ENCODE data around the gene MGAT5.

MGAT5 gene

DNA sequence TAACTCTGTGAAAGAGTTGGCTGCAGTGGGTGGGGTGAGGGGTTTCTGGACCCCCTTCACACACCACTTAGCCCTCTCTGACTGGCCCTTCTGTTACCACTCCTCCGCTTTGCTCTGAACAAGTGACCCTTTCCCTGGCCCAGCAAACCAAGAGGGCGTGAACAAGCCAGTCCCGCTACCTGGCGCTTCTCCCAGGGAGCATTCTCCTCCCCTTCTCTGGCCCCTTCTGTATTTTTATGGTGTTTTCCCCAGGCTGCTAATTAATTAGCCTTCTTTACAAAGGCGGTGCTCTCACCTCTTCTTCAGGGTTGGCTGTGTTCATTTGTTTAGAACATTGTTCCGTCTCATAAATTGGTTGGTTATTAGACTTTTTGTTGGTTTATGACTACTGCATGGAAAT is 180.1 kb downstream of the MGAT5 start:
- DNase-seq = no peak

DNA sequence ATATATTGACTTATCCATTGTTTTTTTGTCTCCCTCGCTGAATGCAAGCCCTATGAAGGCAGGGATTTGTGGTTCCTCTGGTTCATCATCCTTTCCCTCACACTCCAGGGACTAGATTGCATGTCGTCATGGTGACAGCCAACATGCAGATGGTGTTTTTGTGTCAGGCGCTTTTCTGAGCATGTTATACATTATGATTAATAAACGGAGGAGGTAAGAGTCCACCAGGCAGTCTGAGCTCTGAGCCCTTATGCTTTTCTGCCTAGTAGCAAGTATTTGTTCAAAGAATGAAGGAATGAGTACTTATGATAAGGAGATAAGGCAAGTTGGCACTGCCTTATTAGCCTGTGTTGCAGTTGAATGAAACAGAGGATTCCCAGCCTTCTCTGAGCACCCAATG is 181.6 kb downstream of the MGAT5 start:
- DNase-seq = no peak

DNA sequence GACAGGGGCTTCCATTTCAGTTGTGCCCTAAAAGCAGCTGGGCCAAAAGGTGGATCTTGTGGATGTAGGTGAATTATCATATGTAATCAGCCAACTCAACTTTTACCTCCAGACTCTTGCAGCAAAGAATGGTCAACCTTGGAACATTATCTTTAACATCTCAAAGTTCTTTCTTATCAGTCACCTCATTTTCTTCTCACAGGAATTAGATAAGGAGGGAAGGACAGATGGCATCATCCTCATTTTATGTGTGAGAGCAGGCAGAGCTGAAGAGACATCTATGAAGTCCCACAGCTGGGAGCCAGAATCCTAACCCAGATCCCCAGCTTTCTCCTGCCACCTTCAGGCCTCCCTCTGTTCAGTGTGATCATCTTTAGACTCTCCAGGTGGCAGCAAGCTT is 182.1 kb downstream of the MGAT5 start:
- no peak for DNase-seq

DNA sequence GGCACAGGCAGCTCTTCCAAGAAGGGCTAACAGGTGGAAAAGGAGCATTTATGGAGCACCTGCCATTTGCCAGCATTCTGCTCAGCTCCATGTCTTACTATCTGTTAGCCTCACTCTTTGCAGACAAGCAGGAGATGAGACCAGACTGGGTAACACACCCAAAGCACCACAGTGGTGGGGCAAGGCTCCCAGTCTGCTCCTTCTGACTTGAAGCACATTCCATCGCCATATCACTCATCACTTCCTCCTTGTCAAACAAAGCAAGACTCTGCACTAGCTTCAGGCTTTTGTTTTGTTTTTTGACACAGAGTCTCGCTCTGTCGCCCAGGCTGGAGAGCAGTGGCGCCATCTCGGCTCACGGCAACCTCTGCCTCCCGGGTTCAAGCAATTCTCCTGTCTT is 182.8 kb downstream of the MGAT5 start:
- DNase-seq = no peak

DNA sequence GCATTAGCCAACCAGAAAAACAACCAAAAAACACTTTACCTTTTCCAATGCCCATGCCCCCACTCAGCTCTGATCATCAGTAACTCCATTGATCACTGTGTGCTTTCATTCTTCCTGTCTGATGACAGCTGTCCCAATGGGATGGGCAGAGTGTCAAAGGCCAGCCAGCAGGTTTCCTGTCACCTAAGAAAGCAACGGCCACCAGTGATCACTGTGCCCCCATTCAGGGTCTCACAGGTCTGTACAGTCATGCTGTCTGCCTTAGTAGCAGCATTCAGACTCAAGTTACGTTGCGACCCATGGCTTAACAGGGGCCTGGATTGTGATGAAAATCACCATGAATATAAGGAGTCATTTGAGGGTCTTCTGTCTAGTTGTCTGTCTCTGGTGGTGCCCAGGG is 184.5 kb downstream of the MGAT5 start:
- DNase-seq = no peak

DNA sequence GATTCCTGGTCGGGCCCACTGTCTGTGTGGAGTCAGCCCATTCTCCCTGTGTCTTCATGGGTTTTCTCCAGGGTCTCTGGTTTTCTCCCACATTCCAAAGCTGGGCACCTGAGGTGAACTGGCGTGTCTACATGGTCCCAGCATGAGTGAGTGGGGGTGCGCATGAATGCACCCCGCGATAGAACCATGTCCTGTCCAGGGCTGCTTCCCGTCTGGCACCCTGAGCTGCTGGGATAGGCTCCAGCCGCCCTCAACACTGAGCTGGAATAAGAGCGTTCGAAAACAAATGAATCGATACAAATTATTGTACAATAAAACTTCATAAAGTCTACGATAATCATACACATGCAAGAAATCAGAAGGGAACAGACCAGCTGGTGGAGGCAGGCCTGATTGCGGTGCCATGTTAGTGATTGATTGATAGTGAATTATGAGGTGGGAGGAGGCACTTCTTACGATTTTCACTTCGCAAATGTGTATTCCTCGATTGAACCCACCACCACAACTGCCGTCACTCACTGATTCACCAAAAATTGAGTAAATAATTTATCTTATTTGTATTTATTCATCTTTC is 186.6 kb downstream of the MGAT5 start:
- DNase-seq = no peak

DNA sequence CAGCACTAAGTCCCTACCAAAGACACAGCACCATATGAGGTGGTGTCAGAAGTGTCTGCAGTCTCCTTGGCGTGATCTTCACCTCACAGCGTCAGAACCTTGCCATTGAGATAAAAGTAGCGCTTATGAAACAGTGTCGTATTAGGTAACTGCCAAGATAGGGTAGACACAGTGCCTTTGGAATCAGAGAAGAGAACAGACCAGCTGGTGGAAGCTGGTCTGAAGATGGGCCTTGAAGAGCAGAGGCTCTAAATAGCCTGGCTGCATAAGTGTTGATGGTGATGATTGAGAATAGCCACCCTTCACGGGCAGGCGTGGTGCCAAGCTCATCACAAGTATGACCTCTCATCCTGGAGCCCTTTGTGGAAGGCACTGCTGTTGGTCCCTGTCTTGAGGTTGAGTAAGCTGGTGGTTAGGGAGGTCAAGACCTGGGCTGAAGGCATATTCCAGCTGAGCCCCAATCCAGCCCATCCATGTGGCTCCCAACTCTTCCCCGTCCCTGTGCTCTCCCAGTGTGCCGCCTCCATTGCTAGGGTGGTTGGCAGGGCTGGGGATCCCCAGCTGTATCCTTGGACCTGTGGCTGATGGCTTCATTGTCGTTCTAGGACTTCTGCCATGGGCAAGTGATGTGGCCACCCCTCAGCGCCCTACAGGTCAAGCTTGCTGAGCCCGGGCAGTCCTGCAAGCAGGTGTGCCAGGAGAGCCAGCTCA is 187.4 kb downstream of the MGAT5 start:
- DNase-seq = no peak

DNA sequence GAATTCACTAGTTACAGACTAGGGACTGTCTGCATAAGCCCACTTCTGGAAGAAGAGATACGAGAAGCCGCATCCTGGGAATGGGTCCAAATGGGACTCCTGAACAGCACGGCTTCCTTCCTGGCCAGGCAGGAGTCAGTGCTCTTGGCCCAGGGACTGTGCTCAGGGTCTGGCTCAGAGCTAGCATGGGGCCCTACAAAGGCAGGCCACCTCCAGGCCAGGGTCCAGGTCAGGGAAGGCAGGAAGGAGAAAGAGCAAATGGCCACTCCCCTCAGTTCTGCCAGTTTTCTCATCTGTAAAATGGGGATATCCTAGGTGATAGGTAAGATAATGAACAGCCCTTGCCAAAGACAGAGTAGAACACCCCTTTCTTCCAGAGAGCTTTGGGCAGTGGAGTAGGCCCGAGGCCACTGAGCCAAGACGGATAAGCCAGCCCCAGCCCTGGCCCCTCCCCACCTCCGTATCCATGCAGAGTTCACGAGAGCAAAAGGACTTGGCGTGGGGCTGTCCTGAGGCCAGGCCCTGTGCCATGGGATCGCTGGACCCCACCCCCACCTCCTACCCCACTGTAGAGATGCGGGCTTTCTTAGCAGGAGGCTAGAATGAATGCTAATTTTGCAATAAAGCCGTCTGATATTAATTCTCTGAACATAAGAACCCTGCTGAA is 190.1 kb downstream of the MGAT5 start:
- DNase-seq = no peak

DNA sequence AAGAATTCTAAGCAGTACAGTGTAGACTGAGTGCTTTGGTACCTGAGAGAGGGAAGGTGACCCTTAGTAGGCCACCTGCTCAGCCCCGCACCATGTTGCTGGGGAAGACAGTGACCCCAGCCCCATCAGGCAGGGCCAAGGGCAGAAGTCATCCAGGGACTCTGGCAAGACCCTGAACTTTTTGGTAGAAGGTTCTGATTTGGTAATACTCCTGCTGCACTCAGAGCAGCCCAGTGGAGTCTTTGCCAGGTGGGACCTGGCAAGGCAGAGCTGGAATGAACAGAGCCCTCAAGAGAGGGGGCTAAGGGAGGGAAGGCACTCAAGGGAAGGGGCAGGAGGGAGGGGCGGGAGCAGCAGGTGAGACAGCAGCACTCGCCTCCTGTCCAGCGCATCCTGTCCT is 191.2 kb downstream of the MGAT5 start:
- DNase-seq = no peak

DNA sequence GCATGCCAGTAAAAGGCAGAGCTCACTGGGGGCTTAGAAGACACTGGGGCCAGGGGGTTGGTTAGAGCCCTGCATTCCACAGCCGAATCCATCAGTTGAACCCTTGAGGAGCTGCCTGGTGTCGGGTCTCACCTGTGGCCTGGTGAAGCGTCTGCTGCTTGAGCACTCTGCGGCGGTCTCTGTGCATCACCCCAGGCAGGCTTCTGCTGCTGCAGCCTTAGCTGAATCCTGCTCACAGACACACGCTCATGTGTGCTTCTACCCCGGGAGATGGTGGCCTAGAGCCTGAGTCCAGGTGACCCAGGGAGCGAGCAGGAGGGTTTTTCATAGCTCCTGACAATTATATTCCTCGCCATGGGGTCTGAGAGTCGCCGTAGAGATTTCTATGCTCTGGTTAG is 192.1 kb downstream of the MGAT5 start:
- DNase-seq = no peak

DNA sequence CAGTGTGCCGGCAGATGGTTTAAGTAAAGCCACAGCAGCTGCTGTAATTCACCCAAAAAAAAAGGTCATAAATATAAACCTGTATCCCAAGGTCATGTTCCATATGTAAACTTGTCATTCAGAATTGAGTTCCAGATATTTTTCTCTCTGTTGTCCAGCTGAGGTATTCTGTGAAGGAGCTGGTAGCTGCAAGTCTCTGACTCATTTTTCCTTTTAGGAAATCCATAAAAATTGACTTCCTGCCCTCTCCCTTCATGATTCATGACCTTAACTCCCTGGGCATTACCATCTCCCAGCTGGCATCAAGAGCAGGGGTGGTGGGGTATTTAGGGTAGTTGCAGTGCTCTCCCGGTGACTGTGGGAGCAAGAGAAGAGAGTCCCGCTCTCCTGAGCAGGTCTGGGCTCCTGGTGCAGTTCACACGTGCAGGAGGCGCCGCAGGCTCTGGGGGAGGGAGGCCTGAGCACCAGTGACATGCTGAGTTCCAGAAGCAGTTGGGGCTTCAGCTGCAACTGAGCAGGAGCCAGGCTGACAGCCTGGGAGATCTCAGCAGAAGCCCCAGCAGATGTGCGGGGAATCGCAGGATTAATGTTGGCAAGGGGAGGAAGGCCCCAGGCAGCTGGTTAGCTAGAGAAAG is 192.6 kb downstream of the MGAT5 start:
- no peak for DNase-seq

DNA sequence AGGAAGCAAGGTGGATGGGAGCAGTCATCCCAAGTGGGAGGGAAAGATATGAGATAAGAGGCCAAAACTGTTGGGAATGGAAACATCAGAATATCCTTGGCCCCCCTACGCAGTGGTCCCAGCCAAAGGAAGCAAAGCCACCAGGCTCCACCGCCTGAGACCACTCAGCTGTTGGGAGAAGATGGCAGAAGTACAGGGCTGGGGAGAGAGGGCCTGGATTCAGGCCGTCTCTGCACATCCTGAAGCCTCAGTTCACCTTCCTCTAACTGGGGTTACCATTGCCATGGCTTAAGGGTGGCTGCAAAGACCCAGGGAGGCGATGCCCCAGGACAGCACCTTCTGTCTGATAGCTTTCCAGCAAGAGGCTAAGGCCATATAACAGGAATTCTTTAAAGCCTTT is 193.8 kb downstream of the MGAT5 start:
- DNase-seq = no peak

DNA sequence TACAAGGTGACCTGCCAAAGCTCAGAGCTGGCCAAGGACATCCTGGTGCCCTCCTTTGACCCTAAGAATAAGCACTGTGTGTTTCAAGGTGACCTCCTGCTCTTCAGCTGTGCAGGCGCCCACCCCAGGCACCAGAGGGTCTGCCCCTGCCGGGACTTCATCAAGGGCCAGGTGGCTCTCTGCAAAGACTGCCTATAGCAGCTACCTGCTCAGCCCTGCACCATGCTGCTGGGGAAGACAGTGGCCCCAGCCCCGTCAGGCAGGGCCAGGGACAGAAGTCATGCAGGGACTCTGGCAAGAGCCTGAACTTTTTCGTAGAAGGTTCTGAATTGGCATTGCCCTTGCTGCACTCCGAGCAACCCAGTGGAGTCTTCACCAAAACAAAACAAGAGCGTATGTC is 194.8 kb downstream of the MGAT5 start:
- no peak for DNase-seq

DNA sequence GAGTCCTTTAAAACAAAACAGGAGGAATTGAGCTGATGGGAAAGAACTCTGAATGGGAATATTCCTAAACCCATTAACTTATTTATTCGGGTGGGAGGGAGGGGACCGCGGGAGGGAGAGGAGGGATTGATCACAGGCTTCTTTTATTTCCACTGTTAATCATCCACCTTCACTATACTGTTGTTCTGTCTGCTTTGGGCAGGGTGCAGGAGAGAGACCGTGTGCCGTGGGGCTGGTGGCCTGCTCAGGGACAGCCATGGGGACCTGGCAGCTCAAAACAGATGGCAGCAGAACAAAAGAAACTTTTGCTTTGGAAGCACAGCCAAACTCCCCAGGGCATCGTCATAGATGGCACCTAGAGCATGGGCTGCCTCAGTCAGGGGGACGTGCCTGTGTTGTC is 195.3 kb downstream of the MGAT5 start:
- DNase-seq = no peak

DNA sequence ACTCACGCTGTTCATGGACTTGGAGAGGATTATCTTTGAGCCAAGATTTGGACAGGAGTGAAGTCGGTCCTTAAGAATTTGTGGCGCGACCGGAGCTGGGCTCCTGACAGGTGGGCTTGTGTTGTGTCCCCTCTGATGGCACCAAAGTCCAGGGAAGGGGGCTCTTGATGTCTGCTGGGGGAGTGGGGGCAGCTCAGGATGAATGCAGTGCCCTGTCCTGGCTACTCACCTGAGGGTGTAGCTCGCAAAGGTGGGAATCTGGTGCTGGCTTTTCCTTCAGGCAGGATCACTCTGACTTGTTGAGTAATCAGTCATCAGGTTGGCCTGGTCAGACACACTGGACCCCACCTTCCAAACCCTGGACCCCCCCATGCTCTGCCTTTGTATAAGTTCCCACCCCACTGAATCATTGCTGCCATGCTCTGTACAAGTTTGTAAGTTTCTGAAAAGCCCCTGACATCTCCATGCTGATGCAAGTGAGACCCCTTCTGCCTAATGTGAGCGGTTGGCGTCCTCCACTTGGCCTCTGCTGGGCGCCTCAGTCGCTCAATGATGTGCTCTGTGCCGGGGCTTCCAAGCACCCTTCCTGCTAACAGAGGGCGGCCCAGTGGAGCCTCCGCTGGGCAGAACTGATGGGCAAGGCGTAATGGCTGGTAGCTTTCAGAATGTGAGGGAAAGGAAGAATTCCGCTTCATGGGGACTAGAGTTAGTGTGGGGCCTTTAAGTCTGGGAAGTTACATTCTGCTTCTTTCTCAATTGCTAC is 196.1 kb downstream of the MGAT5 start:
- no peak for DNase-seq

DNA sequence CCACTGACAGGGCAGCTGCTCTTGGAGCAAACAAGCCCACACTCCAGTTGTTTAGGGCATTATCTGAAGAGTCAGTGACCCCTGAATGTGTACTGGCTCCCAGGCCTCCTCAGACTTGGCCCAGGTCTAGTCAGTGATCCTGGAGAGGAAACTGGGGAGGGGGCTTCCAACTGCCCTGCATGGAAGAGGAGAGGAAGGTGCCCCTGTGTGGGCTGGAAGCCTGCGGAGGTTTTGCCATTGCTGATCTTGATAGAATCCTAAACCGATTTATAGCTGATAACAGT is 197.4 kb downstream of the MGAT5 start:
- DNase-seq = no peak

DNA sequence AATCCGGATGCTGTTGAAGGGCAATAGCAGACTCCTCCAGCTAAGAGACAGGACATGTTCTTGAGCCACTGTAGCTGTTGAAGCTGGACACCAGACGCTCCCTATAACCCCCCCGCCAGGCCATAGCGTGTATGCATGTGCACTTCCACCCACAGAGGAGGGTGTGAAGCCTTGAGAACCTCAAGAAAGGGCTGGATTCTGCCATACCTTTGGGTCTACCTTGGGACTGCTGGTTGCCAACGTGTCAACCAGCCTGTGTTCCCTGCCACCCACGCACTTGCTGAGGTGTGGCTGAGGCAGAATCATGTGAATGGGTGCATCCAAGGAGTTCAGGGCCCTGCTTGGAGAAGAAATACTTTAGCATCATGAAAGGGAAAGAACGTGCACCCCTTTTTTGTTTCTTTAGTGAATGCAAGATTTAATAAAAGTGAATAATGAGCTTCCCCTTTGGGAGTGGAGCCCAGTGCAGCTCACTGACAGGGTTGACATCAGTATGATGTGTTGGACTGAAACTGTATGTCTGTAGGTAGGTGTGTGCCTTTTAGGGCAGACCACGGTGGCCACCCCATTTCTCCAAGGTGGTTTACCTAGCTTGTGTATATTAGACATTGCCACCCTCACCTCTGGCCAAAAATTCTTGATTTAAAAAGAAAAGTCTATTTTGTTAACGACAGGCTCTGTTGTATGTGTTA is 198.3 kb downstream of the MGAT5 start:
- DNase-seq = no peak

DNA sequence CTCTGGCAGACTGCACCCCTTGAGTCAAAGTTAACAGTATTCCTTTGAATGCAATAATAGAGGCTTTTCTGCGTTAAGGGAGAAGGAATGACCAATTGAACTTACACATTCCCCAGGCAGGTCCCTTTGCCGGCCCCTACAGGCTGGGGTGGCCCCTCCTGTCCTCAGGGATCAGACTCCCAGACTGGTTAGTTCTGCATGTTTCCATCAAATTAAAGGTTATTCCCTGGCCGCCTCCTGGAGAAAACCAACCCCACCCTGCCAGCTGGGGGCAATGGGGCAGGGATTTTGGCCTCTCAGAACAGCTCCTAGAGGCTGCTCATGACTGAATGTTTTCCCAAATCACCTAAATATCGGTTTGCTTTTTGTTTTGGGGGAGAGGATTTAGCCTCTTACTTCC is 199.6 kb downstream of the MGAT5 start:
- no peak for DNase-seq

DNA sequence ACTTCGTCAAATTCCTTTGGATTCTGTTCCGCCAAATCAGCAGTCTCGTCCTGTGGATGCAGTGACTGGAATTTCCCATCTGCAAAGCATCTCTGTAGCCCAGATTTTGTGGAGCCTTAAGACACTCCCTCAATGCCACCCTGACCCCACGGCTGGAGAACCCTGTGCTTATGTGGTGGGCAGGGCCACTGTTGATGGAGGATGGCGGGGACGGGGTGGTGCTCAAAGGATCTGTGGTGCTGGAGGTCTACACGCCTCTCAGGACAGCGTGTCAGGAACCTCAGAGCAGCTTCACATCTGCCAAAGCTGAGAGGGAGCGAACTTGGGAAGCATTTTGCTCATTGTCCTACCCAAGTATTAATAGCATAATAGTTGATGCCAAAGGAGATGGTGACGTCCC is 200.1 kb downstream of the MGAT5 start:
- DNase-seq = no peak

DNA sequence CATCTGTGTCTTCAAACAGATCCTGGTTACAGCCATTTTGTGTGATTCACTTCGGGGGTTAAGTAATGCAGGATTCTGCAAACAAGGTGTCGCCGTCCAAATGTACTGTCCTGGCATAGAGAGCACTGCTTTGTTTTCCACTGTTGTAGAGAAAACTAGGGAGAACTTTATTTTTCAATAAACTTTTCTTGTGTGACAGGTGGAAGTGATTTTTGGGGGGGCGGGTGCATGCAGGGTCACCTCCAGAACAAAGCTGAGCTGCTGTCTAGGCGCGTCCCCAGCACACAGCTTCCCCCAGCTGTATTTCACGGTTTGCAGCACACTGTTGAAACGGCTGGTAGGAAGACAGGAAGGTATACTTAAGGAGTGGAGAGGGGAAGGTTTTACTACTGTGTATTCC is 200.6 kb downstream of the MGAT5 start:
- DNase-seq = no peak

DNA sequence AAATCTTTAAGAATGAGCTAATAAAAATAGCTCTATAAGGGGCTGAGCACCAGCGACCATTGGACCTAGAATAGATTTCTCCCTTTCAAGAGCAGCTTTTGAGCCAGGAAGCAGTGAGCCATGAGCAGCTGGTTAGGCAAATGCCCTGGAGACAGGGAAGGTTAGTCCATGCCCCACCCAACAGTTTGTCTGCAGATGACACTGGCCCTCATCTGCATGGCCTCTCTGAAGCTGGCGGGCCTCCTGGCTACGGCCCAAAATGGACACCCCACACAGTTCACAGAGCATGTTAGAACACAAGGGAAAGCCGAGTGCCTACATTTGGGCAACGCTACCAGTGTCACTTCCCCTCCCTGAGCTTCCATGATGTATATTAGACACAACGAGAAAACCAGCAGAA is 201.1 kb downstream of the MGAT5 start:
- DNase-seq = no peak

DNA sequence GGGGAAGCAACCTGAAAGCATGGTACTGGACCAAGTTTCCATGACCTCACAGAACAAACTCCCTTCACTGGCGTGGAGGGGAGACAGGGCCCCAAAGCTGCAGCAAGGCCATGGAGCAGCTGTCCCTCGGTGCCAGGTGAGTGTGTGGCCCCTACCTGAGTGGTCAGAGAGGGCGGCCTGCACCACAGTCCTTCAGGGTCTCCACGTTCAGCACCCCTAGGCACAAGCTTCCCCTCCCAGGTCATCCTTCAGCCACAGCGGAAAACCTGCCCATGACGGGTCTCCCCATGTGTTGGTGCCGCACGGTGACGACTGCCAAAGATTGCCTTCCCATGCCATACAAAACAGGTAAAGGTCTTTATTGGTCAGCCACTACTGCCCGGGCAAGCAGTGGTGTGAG is 201.6 kb downstream of the MGAT5 start:
- no peak for DNase-seq

DNA sequence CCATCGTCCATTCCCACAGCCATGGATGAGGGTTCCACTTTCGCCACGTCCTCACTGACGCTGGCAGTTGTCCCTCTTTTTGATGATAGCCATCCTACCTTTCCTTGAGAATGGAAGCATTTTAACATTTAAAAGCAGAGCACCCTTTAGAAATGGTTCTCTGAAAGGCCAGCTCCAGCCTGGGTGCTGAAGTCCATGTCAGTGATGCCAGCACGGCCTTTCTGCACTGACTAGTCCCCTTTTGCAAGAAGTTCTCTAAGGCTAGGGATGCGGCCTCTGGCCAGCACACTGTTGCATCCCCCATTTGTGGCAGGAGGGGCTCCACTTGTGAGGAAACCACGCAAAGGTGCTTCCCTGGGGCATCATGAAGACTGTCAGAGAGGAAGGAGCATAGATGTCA is 203.5 kb downstream of the MGAT5 start:
- no peak for DNase-seq
